ENCODE data around the gene XRN1.

XRN1 gene

DNA sequence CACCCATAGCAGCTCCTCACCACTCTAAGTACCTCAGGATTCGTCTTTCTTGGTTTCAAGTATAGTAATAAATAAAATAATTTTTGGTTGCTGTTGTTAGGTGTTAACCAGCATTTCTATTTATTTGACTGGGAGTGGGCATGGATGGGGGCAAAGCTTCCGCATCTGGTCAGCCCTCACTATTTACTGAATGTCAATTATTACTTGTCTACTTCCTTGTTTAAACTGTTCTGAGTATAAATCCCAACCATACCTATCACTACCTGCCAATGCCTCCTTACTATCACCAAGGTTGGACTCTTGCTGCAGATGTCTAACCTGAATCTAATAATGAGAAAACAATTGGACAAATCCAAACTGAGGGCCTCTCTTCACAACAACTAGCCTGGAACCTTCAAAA is 180.6 kb downstream of the XRN1 start:
- DNase-seq = no peak

DNA sequence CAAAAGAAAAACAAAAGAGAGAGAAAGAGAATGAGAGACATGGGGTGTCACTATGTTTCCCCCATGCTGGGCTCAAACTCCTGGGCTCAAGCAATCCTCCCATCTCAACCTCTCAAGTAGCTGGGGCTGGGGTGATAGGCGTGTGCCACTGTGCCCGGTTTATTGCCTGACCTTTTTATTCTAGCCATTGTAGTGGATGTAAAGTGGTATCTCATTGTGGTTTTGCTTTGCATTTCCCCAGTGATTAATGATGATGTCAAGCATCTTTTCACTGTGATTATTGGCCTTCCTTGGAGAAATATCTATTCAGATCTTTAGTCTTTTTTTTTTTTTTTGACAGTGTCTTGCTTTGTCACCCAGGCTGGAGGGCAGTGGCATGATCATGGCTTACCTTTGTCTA is 184.7 kb downstream of the XRN1 start:
- DNase-seq = no peak

DNA sequence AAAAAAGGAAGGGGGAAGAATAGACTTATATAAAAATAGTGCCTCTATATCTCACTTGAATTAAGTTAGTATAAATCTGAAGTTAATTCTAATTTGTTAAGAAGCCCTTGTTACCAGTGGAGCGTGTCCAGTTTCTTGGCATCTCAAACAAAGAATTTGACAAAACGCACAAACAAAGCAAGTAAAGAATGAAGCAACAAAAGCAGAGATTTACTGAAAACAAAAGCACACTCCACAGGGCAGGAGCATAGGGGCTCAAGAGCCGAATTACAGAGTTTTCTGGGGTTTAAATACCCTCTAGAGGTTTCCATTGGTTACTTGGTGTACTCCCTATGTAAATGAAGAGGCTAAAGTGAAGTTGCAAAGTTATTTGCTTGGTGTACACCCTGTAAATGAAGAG is 188.5 kb downstream of the XRN1 start:
- no peak for DNase-seq

DNA sequence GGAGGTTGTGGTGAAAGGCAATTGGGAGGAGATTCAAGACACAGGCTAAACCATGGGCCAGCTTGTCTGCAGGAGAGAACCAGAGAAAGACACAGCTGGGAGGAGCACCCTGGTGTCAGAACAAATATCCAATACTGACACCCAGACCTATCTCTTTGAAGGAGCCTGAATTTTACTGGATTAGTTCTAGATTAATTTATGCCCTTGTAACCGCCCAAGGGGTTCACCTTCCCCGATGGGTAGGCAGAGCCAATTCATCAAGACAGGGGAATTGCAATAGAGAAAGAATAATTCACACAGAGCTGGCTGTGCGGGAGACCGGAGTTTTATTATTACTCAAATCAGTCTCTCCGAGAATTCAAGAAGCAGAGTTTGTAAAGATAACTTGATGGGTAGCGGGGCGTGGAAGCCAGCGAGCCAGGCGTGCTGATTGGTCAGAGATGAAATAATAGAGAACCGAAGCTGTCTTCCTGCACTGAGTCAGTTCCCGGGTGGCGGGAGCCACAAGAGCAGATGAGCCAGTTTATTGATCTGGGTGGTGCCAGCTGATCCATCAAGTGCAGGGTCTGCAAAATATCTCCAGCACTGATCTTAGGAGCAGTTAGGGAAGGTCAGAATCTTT is 191.0 kb downstream of the XRN1 start:
- no peak for DNase-seq

Data from NCI-H1694 treated with DMSO at 0.1 percent for 48 hours (cell line).